Measurements from ENCODE around the gene HGD. TPM values are rescaled to one million over a fixed set of nuclear protein-coding genes. Genes with fewer than 3 reads are reported as not detected.

HGD gene
- total and polyA plus RNA-seq, 2 donors (not counting 3 experiments of a cell fraction or from before 2014, with no cell fraction given) = 0.18 to 0.22 TPM

DNA sequence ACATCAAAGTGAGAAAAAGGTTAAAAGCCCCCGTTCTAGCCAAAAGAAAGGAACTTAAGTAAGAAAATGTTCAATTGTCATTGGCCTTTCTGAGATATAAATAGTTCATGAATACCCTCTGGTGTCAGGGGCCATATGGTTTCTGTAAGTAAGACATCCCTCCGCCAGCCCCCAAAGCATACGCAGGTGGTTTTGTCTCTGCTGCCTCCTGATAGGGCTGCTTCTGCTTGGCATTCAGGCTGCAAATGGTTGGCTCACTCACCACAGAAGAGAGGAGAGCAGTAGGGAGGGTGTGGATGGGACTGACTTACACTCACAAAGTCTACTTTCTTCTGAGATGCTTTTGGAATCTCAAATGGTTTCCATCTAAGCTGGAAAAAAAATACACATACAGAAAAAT, 29.8 kb downstream of the HGD start:
- Histone ChIP-seq H2AFZ (ENCODE audit: low read depth, low read length) (no peak overlapping the region), H3K27ac (ENCODE audit: insufficient read depth, low read depth, low read length) (no peak overlapping the region), H3K79me2 (ENCODE audit: control insufficient read depth, insufficient read depth, low read length) (no peaks in the 10 kb centered on the region), H4K20me1 (replicated peaks; ENCODE audit: control insufficient read depth, extremely low read depth, insufficient read depth, low read length) (no peaks in the 10 kb centered on the region), H3K4me3 (replicated peaks in 1 of 3; ENCODE audit: insufficient read depth in 1 of 3, low read depth in 1 of 3, low read length in 3 of 3) (no peak overlapping the region), H3K9ac (replicated peaks; ENCODE audit: extremely low read depth, insufficient read depth, low read length) (no peak overlapping the region), H3K4me2 (ENCODE audit: insufficient read depth, low read length) (no peak overlapping the region), H3K27me3 (ENCODE audit: control insufficient read depth in 2 of 2, insufficient read depth in 2 of 2, low read length in 2 of 2) (peaks cover 0 to 2% of the 10 kb centered on the region in 2 experiments), H3K9me1 (replicated peaks; ENCODE audit: control insufficient read depth, extremely low read depth, insufficient read depth, low read length) (no peaks in the 10 kb centered on the region), H3K4me1 (ENCODE audit: control insufficient read depth, extremely low read depth, insufficient read depth, low read length) (no peaks in the 10 kb centered on the region), H3K36me3 (ENCODE audit: control insufficient read depth in 2 of 2, extremely low read depth in 1 of 2, insufficient read depth in 2 of 2, low read length in 2 of 2) (no peaks in the 10 kb centered on the region), H3K9me3 (replicated peaks; ENCODE audit: control insufficient read depth, insufficient read depth, low read length) (no peaks in the 10 kb centered on the region)
- TF ChIP-seq MYC (IDR thresholded peaks at IDR 0.05; ENCODE audit: low read depth, low read length) (no peak), EZH2 (IDR thresholded peaks at IDR 0.05; ENCODE audit: borderline replicate concordance, low read depth, low read length, severe bottlenecking) (no peak), GATA2 (IDR thresholded peaks at IDR 0.05; ENCODE audit: insufficient read depth, insufficient read length, low read depth, low read length) (no peak), FOS (IDR thresholded peaks at IDR 0.05; ENCODE audit: borderline replicate concordance, insufficient read depth, low read length) (no peak), CTCF (IDR thresholded peaks at IDR 0.05; ENCODE audit: extremely low read depth in 1 of 2, insufficient read depth in 1 of 2, low read depth in 1 of 2, low read length in 2 of 2) (no peak)
- BruUV-seq (replicated peaks) = no TSS peak
- POLR2A ChIA-PET = no interaction called here
- DNase-seq (ENCODE audit: low read depth, low spot score) = no peak
- intact Hi-C loops (cut with micrococcal nuclease) (no loop called here), dilution Hi-C loops (cut with MboI; ENCODE audit: extremely low pct_ligation_motif_present, low sequenced_read_pairs) (no loop called here)
- CTCF ChIA-PET = interaction anchor here (0.9 to 1.3 kb wide), 2 partner anchors 10 to 85 kb away, joined by 3 read pairs; no protein-coding TSS in a partner anchor
- no peak for FAIRE-seq

GRCh38 chr3:120650311-120650710, 31.7 kb downstream of the HGD start:
- no peaks in the 10 kb centered on the region for H3K79me2 ChIP-seq (ENCODE audit: control insufficient read depth, insufficient read depth, low read length)
- dilution Hi-C loops (cut with MboI; ENCODE audit: extremely low pct_ligation_motif_present, low sequenced_read_pairs) = no loop called here
- no peaks in the 10 kb centered on the region for H3K4me1 ChIP-seq (ENCODE audit: control insufficient read depth, extremely low read depth, insufficient read depth, low read length)
- H2AFZ ChIP-seq (ENCODE audit: low read depth, low read length) = no peak overlapping the region
- no peaks in the 10 kb centered on the region for H4K20me1 ChIP-seq (replicated peaks; ENCODE audit: control insufficient read depth, extremely low read depth, insufficient read depth, low read length)
- no peaks in the 10 kb centered on the region for H3K9me1 ChIP-seq (replicated peaks; ENCODE audit: control insufficient read depth, extremely low read depth, insufficient read depth, low read length)
- H3K27ac ChIP-seq (ENCODE audit: insufficient read depth, low read depth, low read length) = no peak overlapping the region
- intact Hi-C loops (cut with micrococcal nuclease) = no loop called here
- ChIA-PET POLR2A (no interaction called here), CTCF (no interaction called here)
- H3K36me3 ChIP-seq (ENCODE audit: control insufficient read depth in 2 of 2, extremely low read depth in 1 of 2, insufficient read depth in 2 of 2, low read length in 2 of 2) = no peaks in the 10 kb centered on the region
- BruUV-seq (replicated peaks) = no TSS peak
- FAIRE-seq (no peak), DNase-seq (ENCODE audit: low read depth, low spot score) (no peak)
- peaks cover 0 to 2% of the 10 kb centered on the region in 2 experiments for H3K27me3 ChIP-seq (ENCODE audit: control insufficient read depth in 2 of 2, insufficient read depth in 2 of 2, low read length in 2 of 2)
- no peak overlapping the region for H3K9ac ChIP-seq (replicated peaks; ENCODE audit: extremely low read depth, insufficient read depth, low read length)
- H3K4me2 ChIP-seq (ENCODE audit: insufficient read depth, low read length) = no peak overlapping the region
- no peaks in the 10 kb centered on the region for H3K9me3 ChIP-seq (replicated peaks; ENCODE audit: control insufficient read depth, insufficient read depth, low read length)
- TF ChIP-seq POLR2AphosphoS5 (IDR thresholded peaks at IDR 0.05; ENCODE audit: insufficient read depth, low read depth, low read length) = no peak
- TF ChIP-seq GATA2 (IDR thresholded peaks at IDR 0.05; ENCODE audit: insufficient read depth, insufficient read length, low read depth, low read length) = no peak
- TF ChIP-seq CTCF (IDR thresholded peaks at IDR 0.05; ENCODE audit: extremely low read depth in 1 of 2, insufficient read depth in 1 of 2, low read depth in 1 of 2, low read length in 2 of 2) = no peak
- TF ChIP-seq MYC (IDR thresholded peaks at IDR 0.05; ENCODE audit: low read depth, low read length) = no peak
- no peak for TF ChIP-seq FOS (IDR thresholded peaks at IDR 0.05; ENCODE audit: borderline replicate concordance, insufficient read depth, low read length)
- no peak for TF ChIP-seq POLR2A (IDR thresholded peaks at IDR 0.05; ENCODE audit: low read depth, low read length)
- TF ChIP-seq EZH2 (IDR thresholded peaks at IDR 0.05; ENCODE audit: borderline replicate concordance, low read depth, low read length, severe bottlenecking) = no peak
- TF ChIP-seq, protein P1, sequence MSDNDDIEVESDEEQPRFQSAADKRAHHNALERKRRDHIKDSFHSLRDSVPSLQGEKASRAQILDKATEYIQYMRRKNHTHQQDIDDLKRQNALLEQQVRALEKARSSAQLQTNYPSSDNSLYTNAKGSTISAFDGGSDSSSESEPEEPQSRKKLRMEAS (IDR thresholded peaks at IDR 0.05; ENCODE audit: insufficient read depth, insufficient read length) = no peak
- TF ChIP-seq JUN (IDR thresholded peaks at IDR 0.05; ENCODE audit: borderline replicate concordance, insufficient read depth, insufficient read length, low read depth) = no peak
- no peak overlapping the region for H3K4me3 ChIP-seq (replicated peaks in 1 of 3; ENCODE audit: insufficient read depth in 1 of 3, low read depth in 1 of 3, low read length in 3 of 3)
